Endothelial cell of umbilical vein (primary cell): Measurements from ENCODE around the gene ZNF331. TPM values are rescaled to one million over a fixed set of nuclear protein-coding genes. Genes with fewer than 3 reads are reported as not detected.

Experiments used
- BruUV-seq: library from RNA; stranded (reverse); fragments of 400-500 nt; replicated peaks from 2 replicates; lab custom pipeline; 2021; lab: Mats Ljungman, UMichigan
- CTCF ChIA-PET: fragments of 300-600, 350-600 bp; sonication (Branson Sonifier 250); formaldehyde crosslinking; loops from one replicate; lab custom pipeline; 2021; ENCODE audit warnings: antibody characterized with exemption, inconsistent platforms; lab: Charles Lee
- POLR2A ChIA-PET: fragments of 300-600, 350-600 bp; sonication (Branson Sonifier 250); formaldehyde crosslinking; loops from one replicate; lab custom pipeline; 2021; ENCODE audit warnings: antibody characterized with exemption, inconsistent platforms; lab: Charles Lee
- DNase-seq: peaks from one replicate; pipeline ENCODE4 v3.0.0-alpha.2; 2011; ENCODE audit warnings: low read depth, low spot score
- FAIRE-seq: peaks from 2 replicates; lab custom pipeline; 2011; peaks lifted over from hg19 to GRCh38; lab: Jason Lieb, UNC
- H2AFZ ChIP-seq: 2 replicates; pipeline ENCODE4 v1.6.0; 2012; ENCODE audit warnings: low read depth, low read length, control low read depth, inconsistent platforms
- H3K27ac ChIP-seq: 2 replicates; pipeline ENCODE4 v1.5.1; 2011; ENCODE audit warnings: low read depth, mild to moderate bottlenecking, control low read depth, low read length, moderate library complexity; ENCODE audit not compliant: insufficient read depth
- H3K27me3 ChIP-seq, 2 experiments: 2 replicates each; pipeline versions ENCODE4 v1.6.0 to v1.6.1; 2011; ENCODE audit warnings: low read length in 2 of 2, mixed read lengths in 1 of 2; ENCODE audit not compliant: control insufficient read depth in 2 of 2, insufficient read depth in 2 of 2
- H3K36me3 ChIP-seq, 2 experiments: 2 replicates in 1 of 2; 3 replicates in 1 of 2; pipeline ENCODE4 v1.5.1; 2011; ENCODE audit warnings: low read length in 2 of 2, mild to moderate bottlenecking in 1 of 2, moderate library complexity in 1 of 2; ENCODE audit not compliant: control insufficient read depth in 2 of 2, insufficient read depth in 2 of 2; ENCODE audit errors: extremely low read depth in 1 of 2
- H3K4me1 ChIP-seq: 3 replicates; pipeline ENCODE4 v1.5.1; 2011; ENCODE audit warnings: mild to moderate bottlenecking, low read length; ENCODE audit not compliant: control insufficient read depth, insufficient read depth; ENCODE audit errors: extremely low read depth
- H3K4me2 ChIP-seq: 2 replicates; pipeline ENCODE4 v1.6.1; 2011; ENCODE audit warnings: low read length, control low read depth, mixed read lengths; ENCODE audit not compliant: insufficient read depth
- H3K4me3 ChIP-seq, 3 experiments: fragments of 200-600 bp in 1 of 3; sonication (generic), shearing (Covaris generic) in 1 of 3; replicated peaks in 1 of 3; 2 replicates each; pipeline ENCODE4 v1.5.1; 2011 to 2016; ENCODE audit warnings: control low read depth in 3 of 3, low read length in 3 of 3, mild to moderate bottlenecking in 2 of 3, inconsistent platforms in 1 of 3, low read depth in 1 of 3, moderate library complexity in 1 of 3; ENCODE audit not compliant: insufficient read depth in 1 of 3
- H3K79me2 ChIP-seq: 2 replicates; pipeline ENCODE4 v1.6.0; 2012; ENCODE audit warnings: low read length, inconsistent platforms; ENCODE audit not compliant: control insufficient read depth, insufficient read depth
- H3K9ac ChIP-seq: replicated peaks from 2 replicates; pipeline ENCODE3; 2011; ENCODE audit warnings: low read length, control low read depth; ENCODE audit not compliant: insufficient read depth; ENCODE audit errors: extremely low read depth
- H3K9me1 ChIP-seq: replicated peaks from 3 replicates; pipeline ENCODE4 v1.6.0; 2011; ENCODE audit warnings: mild to moderate bottlenecking, low read length; ENCODE audit not compliant: control insufficient read depth, insufficient read depth; ENCODE audit errors: extremely low read depth
- H3K9me3 ChIP-seq: replicated peaks from 2 replicates; pipeline ENCODE4 v1.5.1; 2012; ENCODE audit warnings: low read length, inconsistent platforms; ENCODE audit not compliant: control insufficient read depth, insufficient read depth
- H4K20me1 ChIP-seq: replicated peaks from 2 replicates; pipeline ENCODE3; 2011; ENCODE audit warnings: mild to moderate bottlenecking, low read length; ENCODE audit not compliant: control insufficient read depth, insufficient read depth; ENCODE audit errors: extremely low read depth
- EZH2 ChIP-seq: IDR thresholded peaks from 2 replicates; pipeline ENCODE4 v1.6.1; 2012; ENCODE audit warnings: borderline replicate concordance, low read depth, mild to moderate bottlenecking, moderate library complexity, low read length, inconsistent platforms; ENCODE audit not compliant: severe bottlenecking
- FOS ChIP-seq: IDR thresholded peaks from 2 replicates; pipeline ENCODE4 v1.6.1; 2011; ENCODE audit warnings: mild to moderate bottlenecking, low read length, moderate library complexity, borderline replicate concordance; ENCODE audit not compliant: insufficient read depth
- GATA2 ChIP-seq: IDR thresholded peaks from 2 replicates; pipeline ENCODE4 v1.7.0; 2011; ENCODE audit warnings: low read depth, mild to moderate bottlenecking, moderate library complexity, mixed read lengths, low read length; ENCODE audit not compliant: insufficient read length, insufficient read depth
- JUN ChIP-seq: IDR thresholded peaks from 2 replicates; pipeline ENCODE4 v1.6.1; 2011; ENCODE audit warnings: borderline replicate concordance, low read depth; ENCODE audit not compliant: insufficient read length, insufficient read depth
- MYC ChIP-seq: IDR thresholded peaks from one replicate; pipeline ENCODE4 v1.6.1; 2011; ENCODE audit warnings: mild to moderate bottlenecking, low read depth, low read length
- POLR2A ChIP-seq: IDR thresholded peaks from 2 replicates; pipeline ENCODE4 v1.6.1; 2012; ENCODE audit warnings: low read depth, mild to moderate bottlenecking, control low read depth, low read length
- POLR2AphosphoS5 ChIP-seq: IDR thresholded peaks from 2 replicates; pipeline ENCODE4 v1.6.1; 2012; ENCODE audit warnings: low read depth, mild to moderate bottlenecking, control low read depth, low read length, moderate library complexity; ENCODE audit not compliant: insufficient read depth
- dilution Hi-C: fragments of 300-500 bp; cut with MboI; formaldehyde crosslinking; loops from one replicate; pipeline ENCODE4 v1.15.0; 2019; ENCODE audit warnings: low sequenced_read_pairs; ENCODE audit not compliant: extremely low pct_ligation_motif_present
- intact Hi-C: fragments of 100-400 bp; cut with micrococcal nuclease; formaldehyde crosslinking; loops from one replicate; pipeline ENCODE4 v1.10.0; 2022
- polyA plus RNA-seq, 4 experiments: library from polyadenylated mRNA; depleted of rRNA in 3 of 4; stranded (reverse) in 3 of 4; unstranded in 1 of 4; fragments of >200 nt; gene quantifications; 2 replicates each; pipeline versions ENCODE4 v1.2.1 to v1.2.3, GENCODE V29; 2011 to 2012; ENCODE audit warnings: missing spikeins in 1 of 4
- total RNA-seq: library from RNA; stranded (reverse); gene quantifications from 2 replicates; pipeline ENCODE4 v1.2.3, GENCODE V29; 2021
- TF ChIP-seq, protein P1 (sequence below): IDR thresholded peaks from 2 replicates; pipeline ENCODE4 v1.6.1; 2011; ENCODE audit not compliant: insufficient read depth, insufficient read length
- TF ChIP-seq, protein P2 (sequence below), 2 donors: IDR thresholded peaks; 1 replicate in 1 of 2; 2 replicates in 1 of 2; pipeline ENCODE4 v1.5.1; 2011; ENCODE audit warnings: low read length in 2 of 2, mild to moderate bottlenecking in 2 of 2, moderate library complexity in 2 of 2, control low read depth in 1 of 2, inconsistent platforms in 1 of 2, low read depth in 1 of 2; ENCODE audit not compliant: insufficient read depth in 1 of 2; ENCODE audit errors: extremely low read depth in 1 of 2

ZNF331 gene
- total and polyA plus RNA-seq, 2 donors (not counting 3 experiments of a cell fraction or from before 2014, with no cell fraction given): 6.2 to 11.2 TPM

DNA sequence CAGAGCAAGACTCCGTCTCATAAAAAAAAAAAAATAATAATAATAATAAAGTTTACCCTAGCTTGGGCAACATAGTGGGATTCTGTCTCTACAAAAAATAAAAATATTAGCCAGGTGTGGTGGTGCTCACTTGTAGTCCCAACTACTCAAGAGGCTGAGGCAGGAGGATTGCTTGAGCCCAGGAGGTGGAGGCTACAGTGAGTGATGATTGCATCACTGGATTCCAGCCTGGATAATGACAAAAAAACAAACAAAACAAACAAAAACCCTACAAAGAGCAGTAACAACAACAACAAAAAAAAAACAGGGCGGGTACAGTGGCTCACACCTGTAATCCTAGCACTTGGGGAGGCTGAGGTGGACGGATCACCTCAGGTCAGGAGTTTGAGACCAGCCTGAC lies 45.2 kb downstream of the ZNF331 start:
- H3K27me3 ChIP-seq: no peaks in the 10 kb centered on the region
- FAIRE-seq (no peak), DNase-seq (no peak)
- no peaks in the 10 kb centered on the region for H4K20me1 ChIP-seq
- no TSS peak for BruUV-seq
- dilution Hi-C loops (no loop called here), intact Hi-C loops (no loop called here)
- CTCF ChIA-PET: no interaction called here
- H3K4me2 ChIP-seq: no peak overlapping the region
- H3K79me2 ChIP-seq: no peaks in the 10 kb centered on the region
- TF ChIP-seq, protein P1, sequence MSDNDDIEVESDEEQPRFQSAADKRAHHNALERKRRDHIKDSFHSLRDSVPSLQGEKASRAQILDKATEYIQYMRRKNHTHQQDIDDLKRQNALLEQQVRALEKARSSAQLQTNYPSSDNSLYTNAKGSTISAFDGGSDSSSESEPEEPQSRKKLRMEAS: no peak
- H3K4me3 ChIP-seq: no peak overlapping the region
- H3K36me3 ChIP-seq: no peaks in the 10 kb centered on the region
- no peak overlapping the region for H2AFZ ChIP-seq
- H3K9me3 ChIP-seq: peaks cover 2% of the 10 kb centered on the region
- H3K27ac ChIP-seq: no peak overlapping the region
- POLR2A ChIA-PET: interaction anchor here (0.7 kb wide), 1 partner anchor 250 kb away, joined by 3 read pairs; no protein-coding TSS in a partner anchor
- no peaks in the 10 kb centered on the region for H3K4me1 ChIP-seq
- H3K9ac ChIP-seq: no peak overlapping the region
- no peaks in the 10 kb centered on the region for H3K9me1 ChIP-seq

DNA sequence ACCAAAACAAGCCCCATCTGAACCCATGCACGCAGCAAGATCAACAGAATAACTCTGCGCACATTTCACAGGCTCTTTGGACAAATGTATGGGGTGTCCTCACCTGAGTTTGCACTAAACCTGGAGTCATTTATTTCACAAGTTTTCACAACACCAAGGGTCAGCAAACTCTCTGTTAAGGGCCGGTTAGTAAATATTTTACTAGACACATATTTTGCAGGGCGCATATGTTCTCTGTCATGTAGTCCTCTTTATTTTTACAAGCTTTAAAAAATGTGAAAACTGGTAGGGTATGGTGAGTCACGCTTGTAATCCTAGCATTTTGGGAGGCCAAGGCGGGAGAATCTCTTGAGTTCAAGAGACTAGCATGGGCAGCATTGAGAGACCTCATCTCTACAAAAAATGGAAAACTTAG lies 48.3 kb downstream of the ZNF331 start:
- no peak overlapping the region for H3K9ac ChIP-seq
- H3K4me3 ChIP-seq: no peak overlapping the region
- dilution Hi-C loops (no loop called here), intact Hi-C loops (no loop called here)
- H3K9me3 ChIP-seq: no peaks in the 10 kb centered on the region
- DNase-seq (no peak), FAIRE-seq (no peak)
- no peak for TF ChIP-seq GATA2
- no peak for TF ChIP-seq FOS
- no peak for TF ChIP-seq EZH2
- TF ChIP-seq POLR2A: no peak
- TF ChIP-seq, protein P1: no peak
- no peak for TF ChIP-seq JUN
- TF ChIP-seq, protein P2, sequence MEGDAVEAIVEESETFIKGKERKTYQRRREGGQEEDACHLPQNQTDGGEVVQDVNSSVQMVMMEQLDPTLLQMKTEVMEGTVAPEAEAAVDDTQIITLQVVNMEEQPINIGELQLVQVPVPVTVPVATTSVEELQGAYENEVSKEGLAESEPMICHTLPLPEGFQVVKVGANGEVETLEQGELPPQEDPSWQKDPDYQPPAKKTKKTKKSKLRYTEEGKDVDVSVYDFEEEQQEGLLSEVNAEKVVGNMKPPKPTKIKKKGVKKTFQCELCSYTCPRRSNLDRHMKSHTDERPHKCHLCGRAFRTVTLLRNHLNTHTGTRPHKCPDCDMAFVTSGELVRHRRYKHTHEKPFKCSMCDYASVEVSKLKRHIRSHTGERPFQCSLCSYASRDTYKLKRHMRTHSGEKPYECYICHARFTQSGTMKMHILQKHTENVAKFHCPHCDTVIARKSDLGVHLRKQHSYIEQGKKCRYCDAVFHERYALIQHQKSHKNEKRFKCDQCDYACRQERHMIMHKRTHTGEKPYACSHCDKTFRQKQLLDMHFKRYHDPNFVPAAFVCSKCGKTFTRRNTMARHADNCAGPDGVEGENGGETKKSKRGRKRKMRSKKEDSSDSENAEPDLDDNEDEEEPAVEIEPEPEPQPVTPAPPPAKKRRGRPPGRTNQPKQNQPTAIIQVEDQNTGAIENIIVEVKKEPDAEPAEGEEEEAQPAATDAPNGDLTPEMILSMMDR (IDR thresholded peaks at IDR 0.05; ENCODE audit: extremely low read depth in 1 of 2, insufficient read depth in 1 of 2, low read depth in 1 of 2, low read length in 2 of 2): no peak
- no peak for TF ChIP-seq MYC
- no peak for TF ChIP-seq POLR2AphosphoS5
- H3K27ac ChIP-seq: no peak overlapping the region
- ChIA-PET CTCF (no interaction called here), POLR2A (no interaction called here)
- no peaks in the 10 kb centered on the region for H3K4me1 ChIP-seq
- BruUV-seq: no TSS peak
- H3K36me3 ChIP-seq: no peaks in the 10 kb centered on the region
- no peaks in the 10 kb centered on the region for H3K9me1 ChIP-seq
- no peaks in the 10 kb centered on the region for H3K27me3 ChIP-seq
- no peak overlapping the region for H3K4me2 ChIP-seq
- no peak overlapping the region for H2AFZ ChIP-seq
- H3K79me2 ChIP-seq: no peaks in the 10 kb centered on the region
- no peaks in the 10 kb centered on the region for H4K20me1 ChIP-seq
